HG03439 (cell line): ENCODE measurements around the gene PTPRO.

Experiments
- ATAC-seq: cut with Tn5 transposase; IDR thresholded peaks from one replicate; pipeline ENCODE4 v1.9.1; 2021; ENCODE audit warnings: mild to moderate bottlenecking, moderate library complexity; ENCODE audit not compliant: unreplicated experiment

Gene PTPRO

GRCh38 chr12:15634010-15634683 lies 311.8 kb downstream of the PTPRO start:
- no peak for ATAC-seq

GRCh38 chr12:15636060-15636890 lies 314.0 kb downstream of the PTPRO start:
- ATAC-seq: no peak

GRCh38 chr12:15638231-15638630 lies 315.9 kb downstream of the PTPRO start:
- no peak for ATAC-seq

GRCh38 chr12:15644700-15645099 lies 322.4 kb downstream of the PTPRO start:
- no peak for ATAC-seq

GRCh38 chr12:15646581-15646980 lies 324.3 kb downstream of the PTPRO start:
- no peak for ATAC-seq
